ENCODE results near the gene ACSL6.

ACSL6 gene

DNA sequence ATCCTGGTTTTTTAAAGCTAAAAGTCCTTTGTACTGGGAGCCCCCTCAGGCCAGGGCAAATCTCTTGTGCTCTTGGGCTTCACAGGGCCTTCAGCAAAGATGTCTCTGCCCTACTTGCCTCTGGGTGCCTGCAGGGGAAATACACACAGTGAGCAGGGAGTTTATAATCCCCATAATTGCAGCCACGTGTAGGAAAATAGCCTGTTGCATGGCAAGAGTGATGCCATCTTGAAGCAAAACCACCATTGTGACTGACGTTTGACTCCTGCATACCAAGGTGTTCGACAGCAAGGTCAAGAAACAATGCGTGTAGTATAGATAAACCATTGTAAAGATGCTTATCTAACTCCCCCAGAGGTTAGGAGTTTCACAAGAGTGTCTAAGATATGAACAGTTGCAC lies 37.6 kb upstream of the ACSL6 start:
- DNase-seq = no peak

DNA sequence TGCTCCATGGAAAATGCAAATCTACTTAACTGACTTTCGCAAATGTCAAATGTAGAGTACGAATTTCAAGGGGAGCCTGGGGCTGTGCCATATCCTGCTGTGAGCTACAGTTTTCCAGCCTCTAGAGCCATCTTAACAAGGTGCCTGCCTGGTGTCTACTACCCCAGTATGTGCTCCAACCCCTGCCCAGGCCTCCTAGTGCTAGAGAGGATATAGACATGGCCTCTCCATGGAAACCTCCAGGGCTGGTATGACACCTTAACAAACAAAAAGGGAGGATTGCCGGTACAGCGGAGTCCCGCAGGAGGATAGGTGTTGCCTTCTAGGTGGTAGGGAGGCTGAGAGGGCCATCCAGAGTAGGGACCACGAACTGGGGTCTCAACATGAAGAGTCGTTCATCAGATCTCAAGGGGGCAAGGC lies 35.4 kb upstream of the ACSL6 start:
- no peak for DNase-seq

DNA sequence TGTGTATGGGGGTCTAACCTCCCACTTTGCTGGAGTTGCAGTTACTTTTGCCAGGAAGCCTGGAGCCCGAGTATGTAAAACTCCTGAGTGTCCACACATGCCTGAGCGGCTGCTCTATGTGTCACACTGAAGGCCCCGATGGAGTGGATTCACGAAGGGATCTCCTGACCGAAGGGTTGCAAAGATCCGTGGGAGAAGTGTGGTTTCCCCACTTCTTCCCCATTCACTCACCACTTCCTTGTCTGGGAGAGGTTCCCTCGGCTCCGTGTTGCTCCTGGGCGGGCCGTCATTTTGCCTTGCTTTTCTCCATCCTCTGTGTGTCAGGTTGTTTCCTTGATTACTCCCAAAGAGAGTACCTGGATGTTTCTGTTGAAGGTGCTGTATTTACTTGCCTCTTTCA lies 32.7 kb upstream of the ACSL6 start:
- DNase-seq = peak in 4 of 56 donors; percentile 8 to 26 (median 14)

DNA sequence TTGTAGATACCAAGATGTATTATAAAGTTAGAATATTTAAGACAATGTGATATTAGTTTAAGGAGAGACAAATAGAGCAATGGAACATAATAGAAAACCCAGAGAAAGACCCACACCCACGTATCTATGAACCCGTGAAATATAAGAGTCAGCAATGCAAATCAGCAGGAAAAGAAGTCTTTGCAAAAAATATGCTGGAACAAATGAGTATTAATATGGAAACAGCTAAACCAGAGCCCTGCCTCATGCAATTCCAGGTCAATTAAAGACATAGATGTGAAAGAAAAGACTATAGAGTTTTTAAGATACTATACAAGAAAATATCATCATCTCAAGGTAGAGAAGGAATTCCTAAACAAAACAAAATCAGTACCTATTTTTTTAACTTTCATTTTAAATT lies 25.9 kb upstream of the ACSL6 start:
- DNase-seq = no peak

DNA sequence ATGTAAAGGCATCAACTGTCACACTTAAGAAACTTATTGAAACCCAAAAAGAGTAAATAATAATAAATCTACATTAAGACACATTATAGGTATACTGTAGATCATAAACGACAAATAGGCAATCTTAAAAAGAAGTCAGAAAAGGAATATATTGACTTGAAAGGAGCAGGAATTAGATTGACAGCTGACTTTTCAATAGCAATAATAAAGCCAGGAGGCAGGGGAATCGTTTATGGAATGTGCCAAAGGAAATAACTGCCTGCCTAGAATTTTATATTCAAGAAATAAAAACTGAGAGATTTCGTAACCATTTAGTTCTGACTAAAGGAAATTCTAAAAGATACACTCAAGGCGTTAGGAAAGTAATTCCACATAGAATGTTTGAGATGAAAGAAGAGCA lies 21.7 kb upstream of the ACSL6 start:
- no peak for DNase-seq

DNA sequence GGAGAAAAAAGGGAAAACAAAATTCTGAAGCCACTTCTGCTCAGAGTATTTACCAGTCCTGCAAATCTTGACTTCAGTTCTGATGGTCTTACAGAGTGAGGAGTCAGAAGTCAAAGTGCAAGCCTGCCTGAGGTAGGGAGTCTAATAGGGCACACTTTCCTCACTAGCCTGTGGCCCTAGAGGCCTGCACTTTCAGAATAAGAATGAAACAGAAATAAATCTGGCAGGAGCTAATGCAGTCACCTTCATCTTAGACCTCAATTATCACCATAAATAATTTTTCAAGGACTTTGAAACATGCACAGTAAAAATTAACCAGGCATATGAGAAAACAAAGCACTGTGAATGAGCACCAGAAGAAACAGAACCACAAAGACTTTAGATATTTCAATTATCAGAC lies 20.7 kb upstream of the ACSL6 start:
- DNase-seq = no peak

DNA sequence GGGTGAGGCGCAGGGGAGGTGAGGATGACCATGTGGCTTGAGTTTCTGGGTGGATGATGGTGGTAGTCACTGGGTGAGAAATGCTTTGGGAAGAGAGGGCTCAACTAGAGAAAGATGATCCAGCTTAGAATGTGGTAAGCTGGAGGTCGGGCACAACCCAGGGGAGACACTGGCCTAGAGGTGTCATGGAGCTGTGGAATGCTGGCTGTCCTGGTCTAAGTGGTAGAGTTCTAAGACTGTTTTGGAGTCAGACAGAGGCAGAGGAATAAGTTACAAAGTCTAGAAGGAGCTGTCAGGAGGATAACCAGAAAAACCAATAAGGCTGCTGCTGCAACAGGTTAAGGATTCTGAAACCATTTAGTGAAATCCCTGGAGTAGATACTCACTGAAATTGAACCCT lies 19.2 kb upstream of the ACSL6 start:
- DNase-seq = no peak

DNA sequence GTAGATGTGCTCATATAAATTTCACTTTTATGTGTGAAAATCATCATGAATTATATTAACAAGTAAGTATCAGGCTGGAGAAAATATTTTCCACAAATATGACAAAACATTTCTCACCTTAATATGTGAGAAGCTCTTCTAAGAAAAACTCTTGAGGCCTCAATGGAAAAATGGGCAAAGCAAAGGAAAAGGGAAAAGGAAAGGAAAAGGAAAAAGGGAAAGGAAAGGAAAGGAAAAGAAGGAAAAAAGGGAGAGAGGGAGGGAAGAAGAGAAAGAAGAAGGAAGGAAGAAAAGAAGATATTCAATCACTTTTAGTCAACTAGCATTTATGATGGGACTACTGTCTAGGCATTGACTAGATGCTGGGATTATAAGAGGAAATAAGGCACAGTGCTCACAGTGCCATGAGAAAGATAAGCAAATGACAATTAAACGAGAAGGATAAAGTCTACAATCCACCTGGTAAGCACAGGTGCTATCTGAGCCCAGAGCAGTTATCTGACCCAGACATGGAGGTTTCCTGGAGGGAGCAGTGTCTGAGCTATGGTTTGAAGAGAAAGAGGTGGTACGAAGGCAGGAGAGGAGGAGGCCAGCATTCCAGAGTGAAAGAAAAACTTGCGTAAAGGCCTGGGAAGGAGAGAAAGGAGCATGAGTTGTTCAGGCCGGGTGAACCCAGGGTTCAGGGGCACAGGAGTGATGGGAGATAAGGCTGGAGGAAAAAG lies 18.3 kb upstream of the ACSL6 start:
- no peak for DNase-seq

DNA sequence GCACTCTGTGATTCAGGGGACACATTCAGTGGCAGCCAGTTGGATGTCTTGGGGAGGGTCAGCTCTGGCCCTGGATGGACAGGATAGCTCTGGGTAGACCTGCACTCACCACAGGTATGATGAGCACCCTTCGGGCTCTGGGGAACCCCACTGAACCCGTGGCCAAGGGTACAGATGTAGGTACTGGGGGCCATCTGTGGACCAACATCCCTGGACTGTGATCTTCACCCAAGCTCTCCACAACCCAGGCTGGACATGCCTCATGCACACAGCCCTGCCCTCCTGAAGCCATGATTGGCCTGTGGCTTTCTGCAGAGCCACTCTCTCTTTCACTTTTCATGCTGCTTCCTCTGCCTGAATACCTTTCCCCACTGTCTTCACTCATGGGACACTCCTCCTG lies 15.6 kb upstream of the ACSL6 start:
- DNase-seq = no peak

DNA sequence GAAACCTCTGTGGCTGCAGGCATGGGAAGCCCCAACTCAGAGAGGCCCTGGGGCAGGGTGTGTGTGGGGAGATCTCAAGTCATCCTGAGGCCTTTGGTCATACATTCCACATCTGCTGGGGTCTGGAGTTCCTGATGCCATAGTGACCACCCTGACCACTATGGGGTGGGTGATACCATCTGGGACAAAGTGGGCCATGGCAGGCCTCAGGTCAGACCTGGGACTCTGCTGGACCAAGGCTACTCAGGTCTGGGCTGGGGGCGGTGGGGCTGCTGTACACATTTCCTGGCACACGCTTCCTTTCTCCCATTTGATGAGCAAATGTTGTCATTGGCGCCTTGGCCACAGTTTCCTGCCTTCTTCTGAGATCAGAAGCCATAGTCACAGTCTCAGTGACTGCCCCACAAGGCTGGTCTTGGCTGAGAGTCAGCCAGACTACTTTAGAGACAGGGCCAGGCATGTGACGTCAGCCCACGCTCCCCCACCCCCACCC lies 15.1 kb upstream of the ACSL6 start:
- no peak for DNase-seq

DNA sequence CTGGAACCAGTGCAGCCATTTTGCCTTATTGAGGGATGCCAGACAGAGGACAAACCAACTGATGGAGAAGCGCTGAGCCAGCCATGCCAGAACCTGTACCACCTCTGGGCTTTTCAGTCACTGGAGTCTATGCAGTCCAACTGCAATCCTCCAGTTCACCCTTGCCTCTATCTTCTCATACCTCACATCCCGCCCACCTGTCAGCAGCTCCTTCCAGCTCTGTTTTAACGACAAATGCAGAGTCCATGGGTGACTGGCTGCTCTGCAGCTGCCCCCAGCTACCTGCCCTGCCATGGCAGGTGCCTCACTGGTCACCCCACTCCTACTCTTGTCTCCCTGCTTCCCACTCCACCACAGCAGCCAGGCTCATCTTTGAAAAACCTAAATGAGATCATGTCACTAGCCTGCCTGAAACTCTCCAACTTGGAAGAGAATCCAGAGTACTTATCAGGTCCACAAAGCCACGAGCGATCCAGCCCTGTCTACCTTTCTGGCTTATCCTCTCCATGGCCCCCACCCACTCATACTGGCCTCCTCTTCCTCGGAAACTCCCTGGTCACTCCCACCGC lies 14.0 kb upstream of the ACSL6 start:
- no peak for DNase-seq

DNA sequence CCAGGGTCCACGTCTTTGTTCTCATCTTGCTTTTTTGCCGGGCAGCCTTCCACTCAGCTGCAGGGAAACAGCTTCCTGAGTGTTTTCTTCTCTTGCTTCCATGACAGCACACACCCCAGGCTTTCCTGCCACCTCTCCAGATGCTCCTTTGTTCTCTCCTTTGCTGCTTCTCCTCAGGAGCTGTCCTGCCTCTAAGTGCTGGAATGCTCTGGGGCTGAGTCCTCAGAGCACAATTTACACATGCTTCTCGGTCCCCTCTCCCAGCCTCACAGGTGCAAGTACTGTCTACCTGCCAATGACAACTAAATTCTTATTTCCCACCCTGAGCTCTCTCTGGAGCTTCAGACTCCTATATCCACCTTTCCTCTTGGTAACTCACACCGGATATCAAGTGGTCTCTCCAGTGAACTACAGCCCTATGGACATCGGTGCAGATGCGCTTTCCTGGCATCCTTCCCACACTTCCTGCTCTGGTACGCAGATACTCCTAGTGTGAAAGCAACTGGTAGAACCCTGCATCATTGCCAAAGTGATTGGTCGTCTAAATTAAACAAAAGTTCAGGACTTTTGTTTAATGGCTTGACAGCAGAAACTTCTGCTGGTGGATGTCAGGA lies 13.4 kb upstream of the ACSL6 start:
- DNase-seq = no peak

DNA sequence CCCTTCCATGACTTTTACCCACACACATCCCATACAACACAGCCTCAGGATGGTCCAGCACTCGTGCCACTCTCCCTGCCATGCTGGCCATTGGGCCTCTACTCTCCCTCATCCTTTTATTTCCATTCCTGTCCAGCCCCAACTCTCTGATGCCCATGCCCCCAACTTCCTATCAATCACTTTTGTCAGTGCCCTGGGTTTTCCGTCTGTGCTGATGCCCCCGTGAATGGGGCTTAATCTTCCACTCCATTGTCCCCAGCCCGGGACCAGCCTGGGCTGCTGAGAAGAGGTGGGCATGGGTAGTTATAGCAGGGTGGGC lies 12.6 kb upstream of the ACSL6 start:
- no peak for DNase-seq

DNA sequence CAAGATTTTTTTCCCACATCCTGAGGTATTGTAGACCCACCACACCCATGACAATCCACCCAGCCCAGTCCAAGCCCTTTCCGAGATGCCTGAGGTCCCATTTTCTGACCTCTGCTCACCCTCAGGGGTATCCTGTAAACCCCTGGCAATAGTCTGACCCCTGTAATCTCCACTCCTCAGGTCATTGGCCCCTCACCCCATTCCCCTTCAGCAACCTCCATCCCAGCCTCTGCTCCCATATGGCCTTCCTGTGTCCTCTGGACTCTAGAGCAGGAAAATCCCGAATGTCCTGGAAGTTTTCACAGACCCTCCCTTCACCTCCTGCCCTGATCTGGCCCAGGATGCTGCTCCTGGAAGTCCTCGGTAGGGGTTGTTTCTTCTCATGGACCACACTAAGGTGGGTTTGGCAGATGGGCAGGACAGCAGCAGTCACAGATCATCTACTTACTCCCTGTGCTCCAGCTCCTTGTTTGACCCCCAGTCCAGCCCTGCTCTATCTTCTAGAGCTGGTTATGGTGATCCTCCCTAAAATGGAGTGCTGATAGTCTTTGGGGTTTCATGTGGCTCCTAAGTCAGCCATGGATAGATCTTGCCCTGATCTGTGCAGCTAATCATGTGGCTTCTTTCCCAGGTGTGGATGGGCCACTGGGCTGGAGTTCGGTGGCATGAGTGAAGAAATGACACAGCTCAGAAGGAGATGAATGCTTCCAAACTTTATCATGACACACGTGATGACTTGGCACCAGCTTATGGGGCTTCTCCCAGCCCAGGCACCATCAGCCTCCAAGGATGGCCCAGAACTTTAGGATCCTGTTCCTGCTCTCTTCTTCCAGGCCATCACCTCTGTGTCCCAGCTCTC lies 12.0 kb upstream of the ACSL6 start:
- DNase-seq = no peak

DNA sequence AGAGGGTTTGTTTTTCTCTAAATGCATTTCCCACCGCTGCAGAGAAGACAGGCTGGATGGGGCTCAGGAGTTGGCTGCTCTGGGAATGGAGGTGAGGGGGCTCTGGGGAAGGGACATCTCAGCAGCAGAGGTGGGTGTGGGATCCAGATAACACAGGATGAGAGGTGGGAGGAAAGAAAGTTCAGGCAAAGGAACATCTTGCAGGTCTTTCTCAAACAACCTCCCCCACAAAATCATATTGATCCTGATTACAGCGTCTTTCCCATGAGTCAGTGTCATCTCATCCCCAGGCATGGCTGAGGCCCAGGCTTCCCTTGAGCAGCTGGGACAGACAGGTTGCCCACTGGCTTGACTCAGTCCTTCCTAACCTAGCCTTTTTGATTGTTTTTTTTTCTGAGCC lies 11.3 kb upstream of the ACSL6 start:
- no peak for DNase-seq

DNA sequence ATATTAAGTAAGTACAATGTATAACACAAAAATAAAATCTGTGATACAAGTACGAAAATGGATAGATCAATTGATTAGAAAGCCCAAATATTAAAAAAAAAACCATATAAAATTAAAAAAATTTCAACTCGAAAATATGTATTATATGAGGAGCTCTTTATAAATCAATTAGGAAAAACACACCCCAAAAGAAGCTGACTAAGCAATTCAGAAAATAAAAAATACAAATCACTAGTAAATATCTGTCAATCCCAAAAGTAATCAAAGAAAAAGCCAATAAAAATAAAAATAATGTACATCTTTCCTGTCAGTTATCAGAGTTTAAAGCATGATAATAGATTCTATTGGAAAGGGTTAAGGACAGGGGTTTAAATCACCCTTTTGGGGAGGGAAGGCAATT lies 10.2 kb upstream of the ACSL6 start:
- no peak for DNase-seq

DNA sequence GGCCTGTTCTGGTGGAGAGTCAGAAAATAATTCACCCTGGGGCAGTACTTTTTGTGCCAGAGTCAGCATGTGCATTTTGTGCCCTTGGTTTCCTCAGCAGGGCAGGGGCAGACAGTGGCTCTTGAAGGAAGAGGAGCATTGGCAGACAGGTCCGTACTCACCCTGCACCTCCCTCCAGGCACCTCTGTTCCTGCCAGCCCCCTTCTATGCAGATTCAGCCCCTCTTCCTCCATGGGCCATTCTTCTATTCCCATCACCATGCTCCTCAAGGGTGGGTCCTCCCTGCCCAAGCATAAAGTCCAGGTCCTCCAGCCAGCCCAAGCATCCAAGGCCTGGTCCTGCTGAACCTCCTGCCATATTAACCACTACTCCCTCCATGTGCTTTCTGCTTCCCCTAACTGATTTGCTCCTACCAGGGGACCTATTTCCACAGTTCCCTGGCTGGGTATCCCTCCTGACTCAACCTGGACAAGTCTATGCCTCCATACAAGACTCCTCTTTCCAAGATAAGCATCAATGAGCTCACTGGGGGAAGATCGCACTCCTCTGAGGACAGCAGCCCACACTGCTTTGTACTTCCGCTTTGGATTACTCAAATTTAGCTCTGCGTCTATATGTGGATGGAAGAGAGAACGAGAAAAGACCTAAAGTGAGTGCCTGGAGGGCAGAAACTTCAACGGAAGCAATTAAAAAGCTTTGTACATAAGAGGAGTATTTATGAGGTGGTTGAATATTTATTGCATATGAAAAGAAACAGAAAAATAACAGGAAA lies 9.3 kb upstream of the ACSL6 start:
- DNase-seq = no peak

DNA sequence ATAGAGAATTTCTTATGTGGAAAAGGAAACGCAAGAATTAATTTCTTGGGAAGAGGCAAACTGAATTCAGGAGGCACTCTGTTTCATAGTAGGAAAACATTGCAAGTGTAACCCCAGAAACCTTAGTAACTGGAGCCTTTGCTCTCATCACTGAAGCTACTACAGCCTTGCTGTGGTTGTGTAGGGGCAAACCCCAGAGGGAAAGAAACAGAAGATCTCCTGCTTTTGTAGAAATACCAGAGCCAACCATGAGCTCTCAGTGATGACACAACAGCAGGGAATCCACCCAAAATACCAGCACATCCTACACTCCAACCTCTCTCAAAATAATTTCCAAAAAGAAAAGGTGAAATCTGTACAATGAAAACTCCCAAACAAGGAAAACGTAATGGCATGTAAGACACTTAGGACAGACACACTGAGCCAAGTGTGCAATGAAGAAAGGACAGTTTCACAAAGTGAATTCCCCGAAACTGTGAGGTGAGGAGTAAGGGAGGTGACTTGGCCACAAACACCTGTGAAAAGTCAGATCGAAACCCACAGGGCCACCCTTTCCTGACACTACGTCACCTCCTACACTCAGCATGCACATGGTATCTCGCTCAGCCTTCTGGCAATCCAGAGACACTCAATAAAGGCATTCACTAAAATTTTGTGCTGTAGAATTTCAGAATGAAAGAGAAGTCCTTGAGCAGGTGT lies 8.5 kb upstream of the ACSL6 start:
- no peak for DNase-seq

DNA sequence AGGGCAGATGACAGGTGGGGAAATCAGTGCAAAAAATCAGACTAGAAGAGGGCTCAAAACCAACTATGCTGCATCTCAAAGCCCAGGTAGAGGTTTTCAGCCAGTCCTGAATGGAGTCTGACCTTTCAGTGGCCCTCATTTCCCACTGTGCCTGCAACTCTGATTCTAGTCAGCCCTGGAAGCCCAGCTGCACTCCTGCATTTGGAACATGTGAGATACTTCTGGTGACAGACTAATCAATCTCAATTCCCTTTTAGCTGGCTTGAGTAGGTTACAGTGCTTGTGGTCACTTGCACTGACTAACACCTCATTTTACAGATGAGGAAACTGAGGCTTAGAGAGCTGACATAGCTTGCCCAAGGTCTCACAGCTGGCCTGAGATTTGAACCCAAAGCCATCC lies 7.9 kb upstream of the ACSL6 start:
- DNase-seq = no peak

DNA sequence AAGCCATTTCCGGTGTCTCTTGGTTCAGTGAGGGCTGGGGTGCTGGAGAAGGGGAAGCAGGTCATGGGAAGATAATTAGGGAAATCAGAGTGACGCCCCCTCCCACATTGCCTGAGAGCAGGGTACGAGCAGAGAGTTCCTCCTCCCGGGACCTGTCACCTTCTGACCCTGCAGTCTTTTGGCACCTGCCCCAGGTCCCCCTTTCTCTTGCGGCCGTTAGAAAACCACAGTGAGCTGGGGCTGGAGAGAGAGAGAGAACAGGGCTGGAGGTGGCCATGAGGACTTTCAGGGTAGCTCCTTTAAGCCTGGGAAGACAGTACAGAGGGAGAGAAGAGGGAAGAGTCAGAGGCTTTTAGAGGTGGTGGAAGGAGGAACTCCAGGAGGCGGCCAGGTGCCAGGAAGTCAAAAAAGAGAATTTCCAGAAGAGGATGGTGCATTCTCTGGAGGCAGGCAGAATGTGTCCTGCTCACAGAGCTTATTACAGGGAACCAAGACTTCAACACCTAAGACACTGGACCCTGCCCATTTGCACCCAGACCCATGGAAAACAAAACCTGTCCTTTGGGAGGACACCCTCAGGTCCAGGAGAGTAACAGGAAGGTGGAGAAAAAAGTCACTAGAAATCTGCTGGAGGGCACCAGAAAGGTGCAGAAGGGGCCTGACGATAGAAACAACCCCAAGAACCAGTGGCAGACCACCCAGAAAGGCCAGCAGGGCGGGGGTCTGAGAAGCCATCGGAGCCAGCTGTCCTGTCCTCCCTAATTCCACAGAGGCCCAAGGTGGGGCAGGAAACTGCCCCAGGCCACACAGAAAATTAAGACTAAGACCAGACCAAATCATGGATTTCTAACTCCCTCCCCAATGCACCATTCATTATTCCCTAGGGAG lies 6.5 kb upstream of the ACSL6 start:
- no peak for DNase-seq
